WTC11 (cell line): ENCODE results near the gene SMAD6. TPM values are rescaled to one million over a fixed set of nuclear protein-coding genes. Genes with fewer than 3 reads are reported as not detected.
A peak's percentile ranks its signal among the peaks of the same experiment; 100 is the strongest.

Source experiments
- ATAC-seq: fragments of 200-7000 bp; cut with Tn5 transposase; 2 replicates; pipeline ENCODE4 v1.10.0; 2021; ENCODE audit warnings: mild to moderate bottlenecking, moderate library complexity
- CTCF ChIA-PET: fragments of 300-600 bp; sonication (Branson Sonifier 250); formaldehyde crosslinking; loops from one replicate; lab custom pipeline; 2021; ENCODE audit warnings: antibody characterized with exemption; lab: Charles Lee
- POLR2A ChIA-PET: fragments of 350-600 bp; sonication (Branson Sonifier 250); formaldehyde crosslinking; loops from one replicate; lab custom pipeline; 2021; ENCODE audit warnings: antibody characterized with exemption; lab: Charles Lee
- DNase-seq: peaks from one replicate; pipeline ENCODE4 v3.0.0; 2021; ENCODE audit warnings: low spot score
- H3K27ac Mint-ChIP-seq: 2 replicates; pipeline ENCODE4 v1.8.0; 2021; ENCODE audit warnings: mixed read lengths
- H3K27me3 Mint-ChIP-seq: 2 replicates; pipeline ENCODE4 v1.8.0; 2021; ENCODE audit warnings: low read depth, mild to moderate bottlenecking, moderate library complexity, mixed read lengths
- H3K36me3 Mint-ChIP-seq: 2 replicates; pipeline ENCODE4 v1.8.0; 2021; ENCODE audit warnings: mixed read lengths
- H3K4me1 Mint-ChIP-seq: 2 replicates; pipeline ENCODE4 v1.8.0; 2022; ENCODE audit warnings: mixed read lengths
- H3K4me3 Mint-ChIP-seq: 2 replicates; pipeline ENCODE4 v1.8.0; 2021; ENCODE audit warnings: mild to moderate bottlenecking, moderate library complexity, mixed read lengths
- H3K9me3 Mint-ChIP-seq: 2 replicates; pipeline ENCODE4 v1.8.0; 2021; ENCODE audit warnings: mixed read lengths
- AR ChIP-seq: fragments of 250-450 bp; sonication (Bioruptor Pico); IDR thresholded peaks from 2 replicates; pipeline ENCODE4 v1.9.0; 2021; ENCODE audit warnings: mild to moderate bottlenecking
- CREM ChIP-seq: sonication (generic); formaldehyde crosslinking; IDR thresholded peaks from 2 replicates; pipeline ENCODE4 v1.8.1; 2022; ENCODE audit warnings: mild to moderate bottlenecking, missing genetic modification reagents, moderate library complexity
- EMX1 ChIP-seq: fragments of 250-450 bp; sonication (Bioruptor Pico); IDR thresholded peaks from 2 replicates; pipeline ENCODE4 v1.8.0; 2021; ENCODE audit warnings: mild to moderate bottlenecking
- FOXJ3 ChIP-seq: sonication (generic); formaldehyde crosslinking; IDR thresholded peaks from 2 replicates; pipeline ENCODE4 v1.9.0; 2021; ENCODE audit warnings: missing genetic modification reagents, mild to moderate bottlenecking, borderline replicate concordance
- GRHL2 ChIP-seq: fragments of 250-450 bp; sonication (Bioruptor Pico); IDR thresholded peaks from 2 replicates; pipeline ENCODE4 v1.8.0; 2022; ENCODE audit warnings: mild to moderate bottlenecking, moderate library complexity; ENCODE audit not compliant: insufficient replicate concordance, severe bottlenecking
- JAZF1 ChIP-seq: fragments of 250-450 bp; sonication (Bioruptor Pico); IDR thresholded peaks from 2 replicates; pipeline ENCODE4 v1.9.0; 2021; ENCODE audit warnings: moderate library complexity, mild to moderate bottlenecking, inconsistent platforms
- KAT7 ChIP-seq: sonication (generic); formaldehyde crosslinking; IDR thresholded peaks from 2 replicates; pipeline ENCODE4 v1.8.1; 2023; ENCODE audit warnings: missing genetic modification reagents, mild to moderate bottlenecking, borderline replicate concordance
- MXD4 ChIP-seq: fragments of 250-450 bp; sonication (Bioruptor Pico); IDR thresholded peaks from 2 replicates; pipeline ENCODE4 v1.8.0; 2021; ENCODE audit warnings: mild to moderate bottlenecking, moderate library complexity, borderline replicate concordance
- MYBL2 ChIP-seq: sonication (generic); formaldehyde crosslinking; IDR thresholded peaks from 2 replicates; pipeline ENCODE4 v1.8.1; 2023; ENCODE audit warnings: mild to moderate bottlenecking, moderate library complexity, missing genetic modification reagents
- NFATC4 ChIP-seq: fragments of 250-450 bp; sonication (Bioruptor Pico); IDR thresholded peaks from 2 replicates; pipeline ENCODE4 v1.9.0; 2021; ENCODE audit warnings: mild to moderate bottlenecking
- NFYB ChIP-seq: sonication (generic); formaldehyde crosslinking; conservative IDR thresholded peaks from 2 replicates; pipeline ENCODE4 v1.8.0; 2022; ENCODE audit warnings: low read depth, missing genetic modification reagents
- ZMAT4 ChIP-seq: fragments of 250-450 bp; sonication (Bioruptor Pico); IDR thresholded peaks from 2 replicates; pipeline ENCODE4 v1.9.0; 2021; ENCODE audit warnings: mild to moderate bottlenecking
- ZNF138 ChIP-seq: sonication (generic); formaldehyde crosslinking; conservative IDR thresholded peaks from 2 replicates; pipeline ENCODE4 v1.8.1; 2022; ENCODE audit warnings: mild to moderate bottlenecking, moderate library complexity, missing genetic modification reagents
- ZNF232 ChIP-seq: sonication (generic); formaldehyde crosslinking; IDR thresholded peaks from 2 replicates; pipeline ENCODE4 v1.8.0; 2022; ENCODE audit warnings: mild to moderate bottlenecking, missing genetic modification reagents
- total RNA-seq: library from RNA; stranded (reverse); gene quantifications from 3 replicates; pipeline ENCODE4 v1.2.3, GENCODE V29; 2021
- TF ChIP-seq, protein P1 (sequence below): sonication (generic); formaldehyde crosslinking; IDR thresholded peaks from 2 replicates; pipeline ENCODE4 v1.8.1; 2023; ENCODE audit warnings: mild to moderate bottlenecking, missing genetic modification reagents, borderline replicate concordance
- TF ChIP-seq, protein P2 (sequence below): sonication (generic); formaldehyde crosslinking; IDR thresholded peaks from 2 replicates; pipeline ENCODE4 v1.8.0; 2022; ENCODE audit warnings: mild to moderate bottlenecking, missing genetic modification reagents
- TF ChIP-seq, protein P3 (sequence below): sonication (generic); formaldehyde crosslinking; IDR thresholded peaks from 2 replicates; pipeline ENCODE4 v1.8.1; 2022; ENCODE audit warnings: mild to moderate bottlenecking, moderate library complexity, missing genetic modification reagents
- TF ChIP-seq, protein P4 (sequence below): sonication (generic); formaldehyde crosslinking; IDR thresholded peaks from 2 replicates; pipeline ENCODE4 v1.8.1; 2022; ENCODE audit warnings: low read depth, mild to moderate bottlenecking, moderate library complexity, missing genetic modification reagents, borderline replicate concordance
- TF ChIP-seq, protein P5 (sequence below): sonication (generic); formaldehyde crosslinking; IDR thresholded peaks from 2 replicates; pipeline ENCODE4 v1.8.1; 2023; ENCODE audit warnings: mild to moderate bottlenecking, missing genetic modification reagents

The SMAD6 gene
- total RNA-seq, 1 experiment from 2014 or later: 13.9 TPM

- no peak for DNase-seq
- CTCF ChIA-PET: interaction anchor here (1.2 to 2.1 kb wide), 3 partner anchors 40 to 104 kb away, joined by 3 to 8 read pairs (median 4); no protein-coding TSS in a partner anchor
- TF ChIP-seq CREM (CRISPR knock-in tag) (no peak), ZNF138 (CRISPR knock-in tag) (no peak), MXD4 (CRISPR knock-in tag) (no peak), FOXJ3 (CRISPR knock-in tag) (no peak), EMX1 (CRISPR knock-in tag) (no peak), ZNF232 (CRISPR knock-in tag) (no peak), KAT7 (CRISPR knock-in tag) (no peak), ZMAT4 (CRISPR knock-in tag) (no peak), AR (CRISPR knock-in tag) (no peak), GRHL2 (CRISPR knock-in tag) (no peak), MYBL2 (CRISPR knock-in tag) (no peak), JAZF1 (CRISPR knock-in tag) (no peak), NFYB (no peak), NFATC4 (no peak)
- TF ChIP-seq, protein P1, sequence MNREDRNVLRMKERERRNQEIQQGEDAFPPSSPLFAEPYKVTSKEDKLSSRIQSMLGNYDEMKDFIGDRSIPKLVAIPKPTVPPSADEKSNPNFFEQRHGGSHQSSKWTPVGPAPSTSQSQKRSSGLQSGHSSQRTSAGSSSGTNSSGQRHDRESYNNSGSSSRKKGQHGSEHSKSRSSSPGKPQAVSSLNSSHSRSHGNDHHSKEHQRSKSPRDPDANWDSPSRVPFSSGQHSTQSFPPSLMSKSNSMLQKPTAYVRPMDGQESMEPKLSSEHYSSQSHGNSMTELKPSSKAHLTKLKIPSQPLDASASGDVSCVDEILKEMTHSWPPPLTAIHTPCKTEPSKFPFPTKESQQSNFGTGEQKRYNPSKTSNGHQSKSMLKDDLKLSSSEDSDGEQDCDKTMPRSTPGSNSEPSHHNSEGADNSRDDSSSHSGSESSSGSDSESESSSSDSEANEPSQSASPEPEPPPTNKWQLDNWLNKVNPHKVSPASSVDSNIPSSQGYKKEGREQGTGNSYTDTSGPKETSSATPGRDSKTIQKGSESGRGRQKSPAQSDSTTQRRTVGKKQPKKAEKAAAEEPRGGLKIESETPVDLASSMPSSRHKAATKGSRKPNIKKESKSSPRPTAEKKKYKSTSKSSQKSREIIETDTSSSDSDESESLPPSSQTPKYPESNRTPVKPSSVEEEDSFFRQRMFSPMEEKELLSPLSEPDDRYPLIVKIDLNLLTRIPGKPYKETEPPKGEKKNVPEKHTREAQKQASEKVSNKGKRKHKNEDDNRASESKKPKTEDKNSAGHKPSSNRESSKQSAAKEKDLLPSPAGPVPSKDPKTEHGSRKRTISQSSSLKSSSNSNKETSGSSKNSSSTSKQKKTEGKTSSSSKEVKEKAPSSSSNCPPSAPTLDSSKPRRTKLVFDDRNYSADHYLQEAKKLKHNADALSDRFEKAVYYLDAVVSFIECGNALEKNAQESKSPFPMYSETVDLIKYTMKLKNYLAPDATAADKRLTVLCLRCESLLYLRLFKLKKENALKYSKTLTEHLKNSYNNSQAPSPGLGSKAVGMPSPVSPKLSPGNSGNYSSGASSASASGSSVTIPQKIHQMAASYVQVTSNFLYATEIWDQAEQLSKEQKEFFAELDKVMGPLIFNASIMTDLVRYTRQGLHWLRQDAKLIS: no peak
- TF ChIP-seq, protein P2, sequence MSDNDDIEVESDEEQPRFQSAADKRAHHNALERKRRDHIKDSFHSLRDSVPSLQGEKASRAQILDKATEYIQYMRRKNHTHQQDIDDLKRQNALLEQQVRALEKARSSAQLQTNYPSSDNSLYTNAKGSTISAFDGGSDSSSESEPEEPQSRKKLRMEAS (CRISPR knock-in tag): no peak
- TF ChIP-seq, protein P3, sequence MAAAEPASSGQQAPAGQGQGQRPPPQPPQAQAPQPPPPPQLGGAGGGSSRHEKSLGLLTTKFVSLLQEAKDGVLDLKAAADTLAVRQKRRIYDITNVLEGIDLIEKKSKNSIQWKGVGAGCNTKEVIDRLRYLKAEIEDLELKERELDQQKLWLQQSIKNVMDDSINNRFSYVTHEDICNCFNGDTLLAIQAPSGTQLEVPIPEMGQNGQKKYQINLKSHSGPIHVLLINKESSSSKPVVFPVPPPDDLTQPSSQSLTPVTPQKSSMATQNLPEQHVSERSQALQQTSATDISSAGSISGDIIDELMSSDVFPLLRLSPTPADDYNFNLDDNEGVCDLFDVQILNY: no peak
- TF ChIP-seq, protein P4, sequence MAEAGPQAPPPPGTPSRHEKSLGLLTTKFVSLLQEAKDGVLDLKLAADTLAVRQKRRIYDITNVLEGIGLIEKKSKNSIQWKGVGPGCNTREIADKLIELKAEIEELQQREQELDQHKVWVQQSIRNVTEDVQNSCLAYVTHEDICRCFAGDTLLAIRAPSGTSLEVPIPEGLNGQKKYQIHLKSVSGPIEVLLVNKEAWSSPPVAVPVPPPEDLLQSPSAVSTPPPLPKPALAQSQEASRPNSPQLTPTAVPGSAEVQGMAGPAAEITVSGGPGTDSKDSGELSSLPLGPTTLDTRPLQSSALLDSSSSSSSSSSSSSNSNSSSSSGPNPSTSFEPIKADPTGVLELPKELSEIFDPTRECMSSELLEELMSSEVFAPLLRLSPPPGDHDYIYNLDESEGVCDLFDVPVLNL (CRISPR knock-in tag): no peak
- TF ChIP-seq, protein P5, sequence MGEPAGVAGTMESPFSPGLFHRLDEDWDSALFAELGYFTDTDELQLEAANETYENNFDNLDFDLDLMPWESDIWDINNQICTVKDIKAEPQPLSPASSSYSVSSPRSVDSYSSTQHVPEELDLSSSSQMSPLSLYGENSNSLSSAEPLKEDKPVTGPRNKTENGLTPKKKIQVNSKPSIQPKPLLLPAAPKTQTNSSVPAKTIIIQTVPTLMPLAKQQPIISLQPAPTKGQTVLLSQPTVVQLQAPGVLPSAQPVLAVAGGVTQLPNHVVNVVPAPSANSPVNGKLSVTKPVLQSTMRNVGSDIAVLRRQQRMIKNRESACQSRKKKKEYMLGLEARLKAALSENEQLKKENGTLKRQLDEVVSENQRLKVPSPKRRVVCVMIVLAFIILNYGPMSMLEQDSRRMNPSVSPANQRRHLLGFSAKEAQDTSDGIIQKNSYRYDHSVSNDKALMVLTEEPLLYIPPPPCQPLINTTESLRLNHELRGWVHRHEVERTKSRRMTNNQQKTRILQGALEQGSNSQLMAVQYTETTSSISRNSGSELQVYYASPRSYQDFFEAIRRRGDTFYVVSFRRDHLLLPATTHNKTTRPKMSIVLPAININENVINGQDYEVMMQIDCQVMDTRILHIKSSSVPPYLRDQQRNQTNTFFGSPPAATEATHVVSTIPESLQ: no peak
- Mint-ChIP-seq H3K4me1 (peaks cover 85% of the 10 kb centered on the region), H3K36me3 (no peaks in the 10 kb centered on the region), H3K27me3 (no peaks in the 10 kb centered on the region), H3K4me3 (no peak overlapping the region), H3K9me3 (no peaks in the 10 kb centered on the region), H3K27ac (peak overlapping the region; percentile 55; the same call in 1 of the 2 replicates)
- POLR2A ChIA-PET: no interaction called here
- no peak for ATAC-seq
Measured at GRCh38 chr15:66747223-66747622, 45.2 kb downstream of the SMAD6 start.
